Measurements from ENCODE around the gene CALD1. TPM values are rescaled to one million over a fixed set of nuclear protein-coding genes. Genes with fewer than 3 reads are reported as not detected.

Gene CALD1
- total RNA-seq, 1 donor from 2014 or later: 230 TPM

DNA sequence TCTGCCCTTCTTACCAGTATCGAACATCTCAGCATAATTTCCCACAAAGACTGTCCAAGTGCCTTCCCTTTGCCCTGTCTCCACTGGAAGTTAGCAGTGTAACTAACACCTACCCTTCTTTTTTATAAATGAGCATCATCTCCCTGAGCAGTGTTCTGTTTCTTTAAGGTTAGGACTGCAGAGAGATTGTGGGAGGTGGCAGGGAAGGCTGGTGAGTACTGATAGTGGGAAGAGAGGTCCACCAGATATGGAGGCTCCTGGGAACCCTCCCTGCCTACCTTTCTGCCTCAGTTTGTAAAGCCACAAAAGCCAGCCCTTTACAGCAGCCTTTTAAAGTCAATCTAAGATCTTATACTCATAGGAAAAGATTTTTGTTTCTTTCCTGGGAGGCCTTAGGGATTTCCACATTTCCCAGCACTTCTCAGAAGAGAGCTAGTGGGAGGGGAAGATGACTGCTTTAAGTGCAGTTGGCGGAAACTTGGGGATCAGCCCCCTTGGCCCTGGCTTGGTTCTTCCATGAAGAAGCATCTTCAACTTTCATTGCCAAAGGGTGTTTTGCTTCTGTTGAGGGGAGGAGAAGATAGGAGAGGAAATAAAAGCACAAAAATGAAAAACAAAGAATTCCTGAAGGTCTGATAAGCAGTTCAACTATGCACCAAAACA lies 36.6 kb upstream of the CALD1 start:
- no peak overlapping the region for H3K4me3 Mint-ChIP-seq (ENCODE audit: unreplicated experiment)

DNA sequence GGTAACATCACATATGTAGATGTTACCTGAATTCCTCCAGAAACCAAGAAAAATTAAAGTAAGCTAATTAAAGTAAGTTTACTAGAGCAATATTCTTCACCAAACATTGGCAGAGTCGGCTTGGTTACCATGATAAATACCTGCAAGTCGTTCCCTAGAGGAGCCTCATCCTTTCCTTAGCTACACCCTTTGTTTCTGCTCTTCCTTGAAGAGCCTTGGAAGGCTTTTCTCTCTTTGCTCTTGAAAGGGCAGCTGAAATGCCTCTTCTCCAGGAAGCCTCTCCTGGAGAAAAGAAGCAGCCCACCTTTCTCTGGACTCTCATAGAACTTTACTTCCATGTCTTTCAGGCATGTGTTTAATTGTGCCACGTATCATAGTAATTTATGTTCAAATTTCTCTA lies 34.9 kb upstream of the CALD1 start:
- TF ChIP-seq, protein P1, sequence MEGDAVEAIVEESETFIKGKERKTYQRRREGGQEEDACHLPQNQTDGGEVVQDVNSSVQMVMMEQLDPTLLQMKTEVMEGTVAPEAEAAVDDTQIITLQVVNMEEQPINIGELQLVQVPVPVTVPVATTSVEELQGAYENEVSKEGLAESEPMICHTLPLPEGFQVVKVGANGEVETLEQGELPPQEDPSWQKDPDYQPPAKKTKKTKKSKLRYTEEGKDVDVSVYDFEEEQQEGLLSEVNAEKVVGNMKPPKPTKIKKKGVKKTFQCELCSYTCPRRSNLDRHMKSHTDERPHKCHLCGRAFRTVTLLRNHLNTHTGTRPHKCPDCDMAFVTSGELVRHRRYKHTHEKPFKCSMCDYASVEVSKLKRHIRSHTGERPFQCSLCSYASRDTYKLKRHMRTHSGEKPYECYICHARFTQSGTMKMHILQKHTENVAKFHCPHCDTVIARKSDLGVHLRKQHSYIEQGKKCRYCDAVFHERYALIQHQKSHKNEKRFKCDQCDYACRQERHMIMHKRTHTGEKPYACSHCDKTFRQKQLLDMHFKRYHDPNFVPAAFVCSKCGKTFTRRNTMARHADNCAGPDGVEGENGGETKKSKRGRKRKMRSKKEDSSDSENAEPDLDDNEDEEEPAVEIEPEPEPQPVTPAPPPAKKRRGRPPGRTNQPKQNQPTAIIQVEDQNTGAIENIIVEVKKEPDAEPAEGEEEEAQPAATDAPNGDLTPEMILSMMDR (IDR thresholded peaks at IDR 0.05; ENCODE audit: unreplicated experiment): no peak

More for the DNA sequence above, 36.6 kb upstream of the CALD1 start:
- Mint-ChIP-seq H3K9me3 (ENCODE audit: unreplicated experiment) (no peaks in the 10 kb centered on the region), H3K36me3 (ENCODE audit: low read depth, unreplicated experiment) (peaks cover 3% of the 10 kb centered on the region), H3K27me3 (ENCODE audit: unreplicated experiment) (peaks cover 2% of the 10 kb centered on the region), H3K4me1 (ENCODE audit: unreplicated experiment) (peaks cover 29% of the 10 kb centered on the region), H3K27ac (ENCODE audit: unreplicated experiment) (no peak overlapping the region)
- DNase-seq (ENCODE audit: low spot score): no peak
- TF ChIP-seq, protein P1 (IDR thresholded peaks at IDR 0.05; ENCODE audit: unreplicated experiment): no peak

DNA sequence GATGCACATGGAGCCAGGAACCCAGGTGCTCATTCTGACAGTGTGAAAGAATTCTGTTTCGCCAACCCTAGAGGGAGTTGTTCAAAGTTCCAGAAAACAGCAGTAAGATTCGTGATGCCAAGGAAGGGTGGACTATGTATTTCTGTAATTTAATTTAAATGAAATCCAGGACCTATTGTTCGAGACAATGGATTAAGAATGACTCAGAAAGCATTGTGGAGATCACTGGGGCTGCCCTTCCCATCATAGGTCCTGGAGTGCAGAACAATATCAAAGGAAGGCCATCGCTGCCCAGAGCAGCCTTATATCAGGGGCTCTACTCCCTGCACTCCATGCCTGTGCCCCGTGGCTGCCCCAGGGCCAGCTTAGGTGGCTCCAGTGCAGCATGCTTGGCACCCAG lies 32.1 kb upstream of the CALD1 start:
- Mint-ChIP-seq H3K4me1 (ENCODE audit: unreplicated experiment) (peaks cover 17% of the 10 kb centered on the region), H3K4me3 (ENCODE audit: unreplicated experiment) (no peak overlapping the region), H3K27ac (ENCODE audit: unreplicated experiment) (no peak overlapping the region), H3K9me3 (ENCODE audit: unreplicated experiment) (no peaks in the 10 kb centered on the region), H3K27me3 (ENCODE audit: unreplicated experiment) (peaks cover 2% of the 10 kb centered on the region), H3K36me3 (ENCODE audit: low read depth, unreplicated experiment) (no peaks in the 10 kb centered on the region)
- no peak for DNase-seq (ENCODE audit: low spot score)
- TF ChIP-seq, protein P1 (IDR thresholded peaks at IDR 0.05; ENCODE audit: unreplicated experiment): no peak

More for the DNA sequence above, 34.9 kb upstream of the CALD1 start:
- Mint-ChIP-seq H3K9me3 (ENCODE audit: unreplicated experiment) (no peaks in the 10 kb centered on the region), H3K4me3 (ENCODE audit: unreplicated experiment) (no peak overlapping the region), H3K27ac (ENCODE audit: unreplicated experiment) (peak overlapping the region; percentile 80), H3K4me1 (ENCODE audit: unreplicated experiment) (peaks cover 23% of the 10 kb centered on the region), H3K36me3 (ENCODE audit: low read depth, unreplicated experiment) (peaks cover 3% of the 10 kb centered on the region), H3K27me3 (ENCODE audit: unreplicated experiment) (peaks cover 2% of the 10 kb centered on the region)
- DNase-seq (ENCODE audit: low spot score): no peak

DNA sequence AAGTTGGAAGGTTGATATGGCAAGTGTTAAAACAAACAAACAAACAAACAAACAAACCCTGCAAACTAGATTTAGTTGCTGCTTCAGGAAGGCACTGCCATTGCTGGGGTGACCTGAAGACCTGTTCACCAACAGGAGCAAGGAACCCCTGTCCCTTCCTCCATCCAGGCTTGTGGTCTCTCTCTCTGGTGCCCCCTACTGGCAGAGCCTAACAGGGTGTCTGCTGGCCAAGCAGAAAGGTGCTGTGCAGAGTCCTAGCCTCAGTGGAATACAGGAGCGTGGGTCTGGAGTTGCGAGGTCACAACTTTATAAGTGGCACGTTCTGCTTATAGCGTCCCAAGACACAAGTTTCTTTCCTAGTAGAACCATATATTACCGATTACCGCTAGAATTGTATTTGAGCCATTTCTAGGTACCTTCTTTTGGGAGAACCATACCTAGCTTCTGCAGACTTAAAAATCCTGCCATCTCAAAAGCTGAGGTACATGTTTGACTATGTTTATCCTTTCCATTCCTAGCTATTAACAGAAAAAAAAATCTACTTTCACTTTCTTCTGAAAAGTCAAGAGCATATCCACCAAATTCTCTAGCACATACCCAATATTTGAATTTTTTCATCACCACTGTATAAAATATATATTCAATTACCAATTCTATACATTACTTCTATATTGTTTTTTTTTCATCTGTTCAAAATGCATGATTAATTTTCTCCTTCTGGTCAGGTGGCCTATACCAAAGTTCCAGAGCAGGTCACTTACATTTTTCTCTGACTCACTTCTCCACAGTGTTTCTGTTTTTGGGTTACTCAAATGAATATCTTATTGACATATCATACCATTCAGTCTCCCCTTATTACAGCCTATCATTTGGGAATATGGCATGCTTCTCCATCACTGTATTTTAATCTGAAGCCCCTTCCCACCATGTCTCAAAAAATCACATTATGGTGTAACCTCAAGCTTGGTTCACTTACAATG lies 29.1 kb upstream of the CALD1 start:
- Mint-ChIP-seq H3K36me3 (ENCODE audit: low read depth, unreplicated experiment) (no peaks in the 10 kb centered on the region), H3K9me3 (ENCODE audit: unreplicated experiment) (no peaks in the 10 kb centered on the region), H3K27ac (ENCODE audit: unreplicated experiment) (no peak overlapping the region), H3K4me1 (ENCODE audit: unreplicated experiment) (peaks cover 1% of the 10 kb centered on the region), H3K4me3 (ENCODE audit: unreplicated experiment) (no peak overlapping the region), H3K27me3 (ENCODE audit: unreplicated experiment) (peaks cover 2% of the 10 kb centered on the region)
- TF ChIP-seq, protein P1 (IDR thresholded peaks at IDR 0.05; ENCODE audit: unreplicated experiment): peak; percentile 86
- DNase-seq (ENCODE audit: low spot score): peak; percentile 78

Measured in endothelial cell (in vitro differentiated cells).